Heart left ventricle (tissue), 16 donors: Measurements from ENCODE around the gene SLC37A1. TPM values are rescaled to one million over a fixed set of nuclear protein-coding genes. Genes with fewer than 3 reads are reported as not detected.

ENCODE experiments used
- ATAC-seq, 4 donors: fragments of 200-7000 bp; cut with Tn5 transposase; one replicate each; pipeline ENCODE4 v1.9.1; 2020 to 2022; ENCODE audit warnings: moderate library complexity in 4 of 4, mild to moderate bottlenecking in 3 of 4, moderate number of reproducible peaks in 1 of 4
- DNase-seq, 5 donors: peaks; one replicate each; pipeline ENCODE4 v3.0.0-alpha.2; 2020
- H3K27ac ChIP-seq, 12 donors: fragments of 200-600 bp; sonication (generic) in 4 of 12; one replicate each; pipeline versions ENCODE4 v1.5.0 to v1.8.0; 2016 to 2022; ENCODE audit warnings: mild to moderate bottlenecking in 2 of 12
- H3K27me3 ChIP-seq, 9 donors: fragments of 200-600 bp; sonication (generic) in 2 of 9; one replicate each; pipeline versions ENCODE4 v1.5.1 to v1.8.0; 2016 to 2022; ENCODE audit warnings: mild to moderate bottlenecking in 3 of 9
- H3K36me3 ChIP-seq, 9 donors: fragments of 200-600 bp; sonication (generic) in 2 of 9; one replicate each; pipeline versions ENCODE4 v1.5.0 to v1.8.0; 2018 to 2022; ENCODE audit warnings: mild to moderate bottlenecking in 2 of 9
- H3K4me1 ChIP-seq, 12 donors: fragments of 200-600 bp; sonication (generic) in 4 of 12; one replicate each; pipeline versions ENCODE4 v1.5.0 to v1.8.0; 2016 to 2022; ENCODE audit warnings: mild to moderate bottlenecking in 3 of 12
- H3K4me3 ChIP-seq, 12 donors: fragments of 200-600 bp; sonication (generic) in 4 of 12; one replicate each; pipeline versions ENCODE4 v1.5.0 to v1.8.0; 2017 to 2022; ENCODE audit warnings: mild to moderate bottlenecking in 9 of 12, moderate library complexity in 4 of 12
- H3K9me3 ChIP-seq, 12 donors: fragments of 200-600 bp; sonication (generic) in 4 of 12; one replicate each; pipeline versions ENCODE4 v1.5.0 to v1.8.0; 2016 to 2022; ENCODE audit warnings: mild to moderate bottlenecking in 1 of 12
- POLR2A ChIP-seq, 2 donors: fragments of 450-650 bp; IDR thresholded peaks; one replicate each; pipeline ENCODE4 v1.6.1; 2017; ENCODE audit warnings: antibody characterized with exemption in 2 of 2, mild to moderate bottlenecking in 2 of 2, moderate library complexity in 2 of 2
- WGBS, 4 donors: extraction: QIAGEN DNeasy Blood & Tissue Kit in 2 of 4; methylation state at CpG; one replicate each; pipeline versions ENCODE4 v1.1.5 to v1.1.7; 2013 to 2018; 5-methylcytosine and 5-hydroxymethylcytosine counted together
- intact Hi-C, 10 donors: fragments of 100-400 bp; cut with DNase I; formaldehyde crosslinking; loops; one replicate each; pipeline versions ENCODE4 v1.11.1 to v1.14.2; 2022
- polyA plus RNA-seq, 2 donors: library from polyadenylated mRNA; stranded (reverse); fragments of 200-250 nt; gene quantifications; one replicate each; pipeline ENCODE4 v1.2.3, GENCODE V29; 2013
- total RNA-seq, 9 donors: library from RNA; depleted of rRNA in 2 of 9; stranded (reverse); fragments of >200 nt in 2 of 9; fragmentation: NEBNext Ultra II Directional in 3 of 9; extraction: Animal tissue kit (Norgen Biotek cat#: 25700) in 3 of 9; gene quantifications; one replicate each; pipeline versions ENCODE4 v1.1.0 to v1.2.4, GENCODE V29; 2016 to 2023
- TF ChIP-seq, protein P1 (sequence below), 12 donors: fragments of 200-600 bp; sonication (generic) in 4 of 12; IDR thresholded peaks; one replicate each; pipeline versions ENCODE4 v1.5.0 to v1.8.0; 2018 to 2022; ENCODE audit warnings: antibody characterized with exemption in 12 of 12, mild to moderate bottlenecking in 5 of 12
- donor health status: ischemic (EF 13 %, LVEDD 7.1; RV severe dilation, severe dysfunction).
- donor health status: healthy with polysubstance abuse.
- donor health status: DM: no; HTN: yes; CAD: no.
- donor health status: DM: no; HTN: no; CAD: no.
- donor health status: ischemic (EF 25% LVEDD 6.9; RV normal size, moderate dysfunction).
- donor health status: ischemic (EF 25% LVEDD 5.7; RV mildly dilated, moderate dysfunction).
- donor health status: healthy.
- donor health status: DM: yes; HTN: yes; CAD: no.
- donor health status: ischemic (EF 35%, LVEDD 5.7; RV mildly dilated, moderate dysfunction).
- donor health status: nonischemic (EF 11% LVEDD 7.7; RV severe dilation, severe dysfunction).
- donor health status: DM: yes; HTN: yes; CAD: no.
- donor health status: PGD.
- donor health status: ischemic (EF 29% LVEDD 5.4; RV normal size, mild dysfunction).
- donor health status: nonischemic (EF 23%, LVEDD 6.1; RV moderate dilation, normal function).

The SLC37A1 gene
- total and polyA plus RNA-seq, 11 donors, result 2.2 to 13.0 (median 3.8) TPM

- Histone ChIP-seq H3K4me1 (peaks cover 0 to 34% (median 10%) of the 10 kb centered on the region in 12 donors), H3K36me3 (peaks cover 0 to 55% (median 23%) of the 10 kb centered on the region in 9 donors), H3K27me3 (no peaks in the 10 kb centered on the region), H3K4me3 (no peak overlapping the region), H3K27ac (no peak overlapping the region), H3K9me3 (no peaks in the 10 kb centered on the region)
- no peak for TF ChIP-seq POLR2A (IDR thresholded peaks at IDR 0.05)
- TF ChIP-seq, protein P1, sequence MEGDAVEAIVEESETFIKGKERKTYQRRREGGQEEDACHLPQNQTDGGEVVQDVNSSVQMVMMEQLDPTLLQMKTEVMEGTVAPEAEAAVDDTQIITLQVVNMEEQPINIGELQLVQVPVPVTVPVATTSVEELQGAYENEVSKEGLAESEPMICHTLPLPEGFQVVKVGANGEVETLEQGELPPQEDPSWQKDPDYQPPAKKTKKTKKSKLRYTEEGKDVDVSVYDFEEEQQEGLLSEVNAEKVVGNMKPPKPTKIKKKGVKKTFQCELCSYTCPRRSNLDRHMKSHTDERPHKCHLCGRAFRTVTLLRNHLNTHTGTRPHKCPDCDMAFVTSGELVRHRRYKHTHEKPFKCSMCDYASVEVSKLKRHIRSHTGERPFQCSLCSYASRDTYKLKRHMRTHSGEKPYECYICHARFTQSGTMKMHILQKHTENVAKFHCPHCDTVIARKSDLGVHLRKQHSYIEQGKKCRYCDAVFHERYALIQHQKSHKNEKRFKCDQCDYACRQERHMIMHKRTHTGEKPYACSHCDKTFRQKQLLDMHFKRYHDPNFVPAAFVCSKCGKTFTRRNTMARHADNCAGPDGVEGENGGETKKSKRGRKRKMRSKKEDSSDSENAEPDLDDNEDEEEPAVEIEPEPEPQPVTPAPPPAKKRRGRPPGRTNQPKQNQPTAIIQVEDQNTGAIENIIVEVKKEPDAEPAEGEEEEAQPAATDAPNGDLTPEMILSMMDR (IDR thresholded peaks at IDR 0.05), result peak in 5 of 12 donors; percentile 12 to 33 (median 17)
- DNase-seq (no peak), ATAC-seq (no peak)
- intact Hi-C loops, result loop anchor here in 1 of 10 donors (2.0 kb wide), 1 partner anchor 70 kb away; no protein-coding TSS in a partner anchor
- WGBS, 4 donors, result 87 to 93% (median 91%) methylated on average over 4 of the region's 4 CpGs
Measured at GRCh38 chr21:42537106-42537742, 23.6 kb downstream of the SLC37A1 start.

DNA sequence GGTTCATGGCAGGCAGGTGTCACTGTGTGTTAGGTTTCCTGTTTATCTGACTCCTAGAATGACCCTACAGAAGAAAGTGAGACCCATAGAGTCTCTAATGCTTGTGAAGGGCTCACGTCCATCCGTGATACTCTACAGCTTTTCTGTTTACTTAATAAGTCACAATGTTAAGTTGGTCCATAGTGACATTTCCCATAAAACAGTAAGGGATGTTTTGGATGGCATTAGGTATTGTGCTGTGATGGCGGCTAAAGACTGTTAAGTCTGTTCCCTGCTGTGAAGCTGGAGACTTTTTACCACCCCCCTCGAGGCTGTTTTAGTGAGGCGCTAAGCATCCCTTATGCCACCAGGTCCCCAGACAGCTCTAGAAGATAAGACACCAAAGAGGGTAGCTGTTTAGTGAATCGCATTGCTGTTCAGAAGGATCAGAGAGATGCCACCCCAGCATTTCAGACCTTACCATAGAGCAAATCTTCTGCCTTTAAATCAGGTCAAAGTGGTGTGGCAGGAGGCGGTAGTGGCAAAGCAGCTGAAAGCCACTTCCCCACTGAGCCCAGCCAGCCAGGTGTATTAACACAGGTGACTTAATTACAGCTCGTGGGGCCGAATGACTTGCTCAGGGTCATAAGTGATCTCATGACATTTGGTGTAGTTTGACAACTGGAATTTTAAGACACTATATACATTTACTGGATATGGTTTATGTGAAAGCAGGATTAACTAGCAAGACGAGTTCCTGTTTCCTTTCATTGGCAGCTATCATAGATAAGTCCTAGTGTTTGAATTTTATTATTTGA, 25.0 kb downstream of the SLC37A1 start:
- DNase-seq, result peak in 1 of 5 donors; percentile 1
- Histone ChIP-seq H3K4me3 (no peak overlapping the region), H3K27ac (no peak overlapping the region), H3K36me3 (peaks cover 0 to 69% (median 35%) of the 10 kb centered on the region in 9 donors), H3K27me3 (no peaks in the 10 kb centered on the region), H3K9me3 (no peaks in the 10 kb centered on the region), H3K4me1 (peaks cover 0 to 21% (median 0%) of the 10 kb centered on the region in 12 donors)
- TF ChIP-seq POLR2A (IDR thresholded peaks at IDR 0.05), result no peak
- TF ChIP-seq, protein P1 (IDR thresholded peaks at IDR 0.05), result no peak
- ATAC-seq, result no peak
- intact Hi-C loops, result no loop called here
- WGBS, 4 donors, result 79 to 82% (median 81%) methylated on average over 9 to 10 of the region's 10 CpGs

- TF ChIP-seq, protein P1 (IDR thresholded peaks at IDR 0.05), result no peak
Measured at GRCh38 chr21:42539342-42539741, 25.7 kb downstream of the SLC37A1 start.

DNA sequence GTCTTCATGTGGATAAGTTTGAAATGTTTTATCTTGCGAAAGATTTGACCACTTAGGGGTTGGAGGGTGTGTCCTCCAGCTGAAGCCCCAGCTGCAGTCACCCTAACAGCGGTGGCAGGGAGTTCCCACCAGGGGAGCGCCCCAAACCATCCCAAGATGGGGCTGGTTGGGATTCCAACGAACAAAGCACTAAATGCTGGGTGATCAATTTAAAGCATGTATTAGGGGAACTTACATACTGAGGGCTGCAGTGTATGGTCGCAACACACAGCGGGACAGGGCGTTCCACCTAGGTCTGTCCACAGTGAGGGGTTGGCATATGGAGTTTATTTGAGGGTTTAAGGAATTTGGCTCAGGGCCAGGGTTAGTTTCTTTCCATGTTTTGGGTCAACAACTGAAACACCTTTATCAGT, 26.3 kb downstream of the SLC37A1 start:
- ATAC-seq, result no peak
- Histone ChIP-seq H3K27me3 (no peaks in the 10 kb centered on the region), H3K4me1 (peaks cover 0 to 11% (median 0%) of the 10 kb centered on the region in 12 donors), H3K27ac (no peak overlapping the region), H3K36me3 (peaks cover 0 to 77% (median 45%) of the 10 kb centered on the region in 9 donors), H3K4me3 (no peak overlapping the region), H3K9me3 (no peaks in the 10 kb centered on the region)
- TF ChIP-seq, protein P1 (IDR thresholded peaks at IDR 0.05), result peak in 1 of 12 donors; percentile 6
- TF ChIP-seq POLR2A (IDR thresholded peaks at IDR 0.05), result no peak
- intact Hi-C loops, result no loop called here
- DNase-seq, result peak in 1 of 5 donors; percentile 25
- WGBS, 4 donors, result 76 to 97% (median 89%) methylated on average over 6 to 7 of the region's 7 CpGs

More at GRCh38 chr21:42539342-42539741, 25.7 kb downstream of the SLC37A1 start:
- intact Hi-C loops, result no loop called here
- 92 to 95% (median 93%) methylated on average over 17 of the region's 17 CpGs for WGBS, 4 donors
- Histone ChIP-seq H3K9me3 (no peaks in the 10 kb centered on the region), H3K27ac (no peak overlapping the region), H3K4me3 (no peak overlapping the region), H3K36me3 (peaks cover 0 to 76% (median 40%) of the 10 kb centered on the region in 9 donors), H3K27me3 (no peaks in the 10 kb centered on the region), H3K4me1 (peaks cover 0 to 17% (median 0%) of the 10 kb centered on the region in 12 donors)
- no peak for ATAC-seq
- peak in 1 of 5 donors; percentile 18 for DNase-seq
